ENCODE data around the gene GALNT14.
"Not testable (repeated sequence)": the region's sequence is repeated elsewhere in the genome, so short reads cannot be mapped to it uniquely, and the experiment has no call there.

Gene GALNT14

DNA sequence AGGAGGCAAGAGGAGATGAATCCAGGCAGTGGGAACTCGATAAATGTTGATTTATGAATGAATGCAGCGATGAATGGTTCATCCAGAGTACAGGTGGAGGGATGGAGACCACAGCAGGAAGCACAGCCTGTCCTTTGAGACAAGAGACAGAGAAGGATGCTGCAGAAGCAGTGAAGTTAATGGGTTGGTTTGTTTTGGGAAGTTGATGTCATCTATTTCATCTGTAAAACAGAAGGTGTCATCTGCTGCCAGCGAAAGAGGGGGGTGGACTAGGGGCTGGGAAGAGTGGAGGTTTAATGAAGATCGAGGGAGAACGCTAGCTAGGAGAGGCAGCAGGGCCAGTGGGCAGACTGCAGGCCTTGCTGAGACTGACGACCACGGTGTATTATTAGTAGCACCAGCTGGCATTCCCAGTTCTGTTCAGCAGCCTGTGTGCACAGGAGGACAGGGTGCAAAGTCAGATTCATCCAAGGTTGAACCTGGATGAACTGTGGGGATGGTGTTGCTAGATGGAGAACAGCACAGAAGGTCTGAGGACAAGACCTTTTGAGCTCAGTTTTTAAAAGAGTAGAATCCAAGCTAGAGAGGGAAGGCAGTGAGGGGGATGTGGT is 210.7 kb downstream of the GALNT14 start:
- DNase-seq, result no peak
- Histone ChIP-seq H3K27me3 (replicated peaks; ENCODE audit: control insufficient read depth, insufficient read depth, low read length, poor library complexity, severe bottlenecking) (no peaks in the 10 kb centered on the region), H3K9me3 (ENCODE audit: control insufficient read depth, low read length) (no peaks in the 10 kb centered on the region), H3K4me3 (ENCODE audit: insufficient read depth, low read depth, low read length, poor library complexity, severe bottlenecking) (no peak overlapping the region), H3K36me3 (ENCODE audit: control insufficient read depth, insufficient read depth, low read length) (no peaks in the 10 kb centered on the region), H3K4me1 (ENCODE audit: control insufficient read depth, insufficient read depth, low read length, poor library complexity, severe bottlenecking) (no peaks in the 10 kb centered on the region), H3K27ac (ENCODE audit: insufficient read depth, low read length, poor library complexity, severe bottlenecking) (no peak overlapping the region)

DNA sequence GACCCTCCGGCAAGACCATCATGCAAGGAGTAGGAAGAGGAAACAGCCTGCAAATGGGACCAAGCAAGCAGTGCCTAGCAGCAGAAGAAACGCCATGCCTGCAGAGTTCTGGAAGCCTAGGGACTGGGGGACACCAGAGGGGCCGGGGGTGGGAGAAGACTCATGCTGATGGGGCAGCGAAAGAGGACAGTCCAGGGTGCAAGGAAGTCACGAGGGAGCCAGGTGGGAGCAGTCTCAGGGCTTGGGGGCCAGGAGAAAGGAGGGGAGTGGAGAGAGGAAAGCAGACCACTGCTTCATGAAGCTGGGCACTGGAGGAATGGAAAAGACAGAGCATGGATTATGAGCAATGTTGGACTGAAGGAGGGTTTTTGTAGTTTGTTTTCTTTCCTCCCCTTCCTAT is 211.6 kb downstream of the GALNT14 start:
- Histone ChIP-seq H3K27me3 (replicated peaks; ENCODE audit: control insufficient read depth, insufficient read depth, low read length, poor library complexity, severe bottlenecking) (no peaks in the 10 kb centered on the region), H3K4me3 (ENCODE audit: insufficient read depth, low read depth, low read length, poor library complexity, severe bottlenecking) (no peak overlapping the region), H3K9me3 (ENCODE audit: control insufficient read depth, low read length) (no peaks in the 10 kb centered on the region), H3K4me1 (ENCODE audit: control insufficient read depth, insufficient read depth, low read length, poor library complexity, severe bottlenecking) (no peaks in the 10 kb centered on the region), H3K27ac (ENCODE audit: insufficient read depth, low read length, poor library complexity, severe bottlenecking) (no peak overlapping the region), H3K36me3 (ENCODE audit: control insufficient read depth, insufficient read depth, low read length) (no peaks in the 10 kb centered on the region)
- DNase-seq, result no peak

DNA sequence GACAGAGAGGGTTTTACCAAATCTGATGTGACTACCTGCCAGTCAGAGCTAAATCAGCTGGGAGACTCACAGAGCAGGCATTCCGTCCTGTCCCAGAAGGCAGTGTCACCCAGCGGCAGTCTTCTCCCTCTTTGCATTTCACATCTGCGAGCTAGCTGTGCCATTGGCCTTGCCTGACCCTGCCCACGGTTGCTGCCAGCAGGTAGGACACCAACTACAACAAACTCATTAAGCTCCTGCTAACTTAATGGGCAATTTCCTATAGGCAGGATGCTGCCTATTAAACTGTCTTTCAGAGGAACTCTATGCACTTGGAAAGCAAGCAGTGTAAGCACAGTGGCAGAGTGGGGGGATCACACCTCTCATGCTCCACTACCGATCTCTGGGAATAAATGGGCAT is 214.6 kb downstream of the GALNT14 start:
- no peak for DNase-seq
- no peaks in the 10 kb centered on the region for H3K27me3 ChIP-seq (replicated peaks; ENCODE audit: control insufficient read depth, insufficient read depth, low read length, poor library complexity, severe bottlenecking)
- no peaks in the 10 kb centered on the region for H3K4me1 ChIP-seq (ENCODE audit: control insufficient read depth, insufficient read depth, low read length, poor library complexity, severe bottlenecking)
- H3K27ac ChIP-seq (ENCODE audit: insufficient read depth, low read length, poor library complexity, severe bottlenecking), result no peak overlapping the region
- H3K4me3 ChIP-seq (ENCODE audit: insufficient read depth, low read depth, low read length, poor library complexity, severe bottlenecking), result no peak overlapping the region
- no peaks in the 10 kb centered on the region for H3K36me3 ChIP-seq (ENCODE audit: control insufficient read depth, insufficient read depth, low read length)
- no peaks in the 10 kb centered on the region for H3K9me3 ChIP-seq (ENCODE audit: control insufficient read depth, low read length)

DNA sequence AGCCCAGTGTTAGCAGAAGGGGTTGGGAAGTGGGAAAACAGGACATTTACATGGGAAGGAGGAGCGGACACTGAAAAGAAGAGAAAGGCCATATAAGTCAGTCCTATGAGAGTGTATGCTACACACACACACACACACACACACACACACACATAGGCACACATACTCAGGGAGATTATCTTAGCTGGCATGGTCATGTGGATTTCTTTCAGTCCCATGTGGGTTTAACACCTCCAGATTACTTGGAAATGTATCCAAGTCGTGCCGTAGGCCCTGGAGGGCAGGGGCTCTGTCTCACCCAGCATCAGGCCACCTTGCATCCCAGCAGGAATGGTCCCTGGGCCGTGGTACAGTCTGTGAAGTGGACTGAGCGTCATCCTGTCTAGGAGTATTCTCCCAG is 217.7 kb downstream of the GALNT14 start:
- Histone ChIP-seq H3K36me3 (ENCODE audit: control insufficient read depth, insufficient read depth, low read length) (no peaks in the 10 kb centered on the region), H3K4me1 (ENCODE audit: control insufficient read depth, insufficient read depth, low read length, poor library complexity, severe bottlenecking) (no peaks in the 10 kb centered on the region), H3K9me3 (ENCODE audit: control insufficient read depth, low read length) (no peaks in the 10 kb centered on the region), H3K27me3 (replicated peaks; ENCODE audit: control insufficient read depth, insufficient read depth, low read length, poor library complexity, severe bottlenecking) (no peaks in the 10 kb centered on the region), H3K27ac (ENCODE audit: insufficient read depth, low read length, poor library complexity, severe bottlenecking) (no peak overlapping the region), H3K4me3 (ENCODE audit: insufficient read depth, low read depth, low read length, poor library complexity, severe bottlenecking) (no peak overlapping the region)
- DNase-seq, result no peak

DNA sequence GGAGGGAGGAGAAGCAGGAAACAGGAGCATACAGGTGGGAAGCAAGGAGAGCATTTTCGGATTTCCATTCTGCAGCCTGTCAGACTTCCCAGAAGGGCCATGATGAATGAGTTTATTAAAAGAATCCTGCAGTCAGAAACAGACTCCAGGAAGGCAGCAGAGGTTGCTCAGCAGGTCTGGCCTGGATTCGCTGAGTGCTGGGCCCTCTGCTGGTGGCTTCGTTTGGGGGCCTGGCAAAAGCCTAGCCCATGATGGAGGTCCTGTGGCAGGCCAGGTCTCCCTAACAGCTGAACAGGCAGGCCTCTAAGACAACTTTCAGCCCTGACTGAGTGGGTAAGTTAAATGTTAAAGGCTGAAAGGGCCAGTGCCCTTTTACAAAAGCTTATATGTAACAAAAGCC is 222.8 kb downstream of the GALNT14 start:
- H3K27ac ChIP-seq (ENCODE audit: insufficient read depth, low read length, poor library complexity, severe bottlenecking), result no peak overlapping the region
- no peak for DNase-seq
- no peaks in the 10 kb centered on the region for H3K9me3 ChIP-seq (ENCODE audit: control insufficient read depth, low read length)
- H3K4me1 ChIP-seq (ENCODE audit: control insufficient read depth, insufficient read depth, low read length, poor library complexity, severe bottlenecking), result no peaks in the 10 kb centered on the region
- no peaks in the 10 kb centered on the region for H3K27me3 ChIP-seq (replicated peaks; ENCODE audit: control insufficient read depth, insufficient read depth, low read length, poor library complexity, severe bottlenecking)
- H3K4me3 ChIP-seq (ENCODE audit: insufficient read depth, low read depth, low read length, poor library complexity, severe bottlenecking), result no peak overlapping the region
- H3K36me3 ChIP-seq (ENCODE audit: control insufficient read depth, insufficient read depth, low read length), result no peaks in the 10 kb centered on the region

DNA sequence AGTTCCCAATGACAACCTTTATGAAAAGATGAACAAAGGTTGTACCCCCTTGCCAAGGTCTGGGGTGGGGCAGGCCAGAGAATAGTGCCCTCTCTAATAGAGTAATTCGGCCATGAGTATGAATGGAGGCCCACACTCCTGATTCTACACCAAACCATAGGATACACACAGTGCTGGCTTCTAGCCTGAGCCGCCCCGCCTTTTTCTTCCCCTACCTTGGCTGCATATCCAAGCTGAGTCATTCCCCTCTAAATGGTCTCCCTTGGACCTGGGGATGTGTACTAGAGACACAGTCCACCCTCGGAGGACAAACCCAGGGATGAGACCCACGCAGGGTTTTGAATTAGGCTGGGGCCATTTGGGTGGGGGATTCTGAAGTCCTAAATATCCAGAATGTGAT is 223.8 kb downstream of the GALNT14 start:
- H3K27me3 ChIP-seq (replicated peaks; ENCODE audit: control insufficient read depth, insufficient read depth, low read length, poor library complexity, severe bottlenecking), result no peaks in the 10 kb centered on the region
- H3K4me3 ChIP-seq (ENCODE audit: insufficient read depth, low read depth, low read length, poor library complexity, severe bottlenecking), result no peak overlapping the region
- no peak for DNase-seq
- H3K27ac ChIP-seq (ENCODE audit: insufficient read depth, low read length, poor library complexity, severe bottlenecking), result no peak overlapping the region
- H3K9me3 ChIP-seq (ENCODE audit: control insufficient read depth, low read length), result no peaks in the 10 kb centered on the region
- no peaks in the 10 kb centered on the region for H3K36me3 ChIP-seq (ENCODE audit: control insufficient read depth, insufficient read depth, low read length)
- no peaks in the 10 kb centered on the region for H3K4me1 ChIP-seq (ENCODE audit: control insufficient read depth, insufficient read depth, low read length, poor library complexity, severe bottlenecking)

DNA sequence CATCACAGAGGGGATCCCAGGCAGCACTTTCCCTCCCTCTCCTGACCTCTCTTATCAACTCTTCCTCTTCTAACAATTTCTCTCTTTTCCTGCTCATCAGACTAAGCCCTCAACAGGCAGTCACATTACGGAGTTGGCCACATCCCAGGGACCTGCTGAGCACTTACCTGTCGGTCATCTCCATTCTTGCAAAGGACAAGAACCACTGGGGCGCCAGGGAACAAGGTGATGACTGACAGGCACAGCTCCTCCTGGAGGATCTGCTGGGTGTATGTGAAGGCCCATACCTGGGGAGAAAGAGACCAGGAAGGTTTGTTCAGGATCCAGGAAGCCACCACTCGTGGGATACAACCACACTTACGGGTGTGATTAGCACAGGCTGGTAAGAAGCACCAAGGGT is 226.2 kb downstream of the GALNT14 start:
- Histone ChIP-seq H3K9me3 (ENCODE audit: control insufficient read depth, low read length) (no peaks in the 10 kb centered on the region), H3K27me3 (replicated peaks; ENCODE audit: control insufficient read depth, insufficient read depth, low read length, poor library complexity, severe bottlenecking) (no peaks in the 10 kb centered on the region), H3K36me3 (ENCODE audit: control insufficient read depth, insufficient read depth, low read length) (no peaks in the 10 kb centered on the region), H3K4me1 (ENCODE audit: control insufficient read depth, insufficient read depth, low read length, poor library complexity, severe bottlenecking) (no peaks in the 10 kb centered on the region), H3K27ac (ENCODE audit: insufficient read depth, low read length, poor library complexity, severe bottlenecking) (no peak overlapping the region), H3K4me3 (ENCODE audit: insufficient read depth, low read depth, low read length, poor library complexity, severe bottlenecking) (no peak overlapping the region)
- no peak for DNase-seq

DNA sequence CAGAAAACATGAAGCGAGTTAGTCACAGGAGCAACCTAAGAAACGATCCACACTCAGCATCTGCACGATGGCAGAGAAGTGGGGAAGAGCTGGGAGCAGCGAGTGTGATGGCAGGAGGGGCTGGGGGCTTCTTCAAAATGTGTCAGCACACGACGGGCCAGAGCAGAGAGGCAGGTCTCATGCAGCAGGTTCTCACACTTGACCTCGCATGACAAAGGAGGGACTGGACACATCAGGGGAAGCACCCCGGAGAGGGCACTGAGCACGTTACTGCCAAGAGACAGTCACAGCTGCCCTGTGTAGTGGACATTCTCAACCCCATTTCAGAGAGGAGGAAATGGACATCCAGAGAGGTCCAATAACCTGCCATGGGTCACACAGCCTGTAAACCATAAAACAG is 226.9 kb downstream of the GALNT14 start:
- no peak for DNase-seq
- H3K9me3 ChIP-seq (ENCODE audit: control insufficient read depth, low read length), result no peaks in the 10 kb centered on the region
- no peaks in the 10 kb centered on the region for H3K27me3 ChIP-seq (replicated peaks; ENCODE audit: control insufficient read depth, insufficient read depth, low read length, poor library complexity, severe bottlenecking)
- no peaks in the 10 kb centered on the region for H3K4me1 ChIP-seq (ENCODE audit: control insufficient read depth, insufficient read depth, low read length, poor library complexity, severe bottlenecking)
- H3K27ac ChIP-seq (ENCODE audit: insufficient read depth, low read length, poor library complexity, severe bottlenecking), result no peak overlapping the region
- no peaks in the 10 kb centered on the region for H3K36me3 ChIP-seq (ENCODE audit: control insufficient read depth, insufficient read depth, low read length)
- H3K4me3 ChIP-seq (ENCODE audit: insufficient read depth, low read depth, low read length, poor library complexity, severe bottlenecking), result no peak overlapping the region

DNA sequence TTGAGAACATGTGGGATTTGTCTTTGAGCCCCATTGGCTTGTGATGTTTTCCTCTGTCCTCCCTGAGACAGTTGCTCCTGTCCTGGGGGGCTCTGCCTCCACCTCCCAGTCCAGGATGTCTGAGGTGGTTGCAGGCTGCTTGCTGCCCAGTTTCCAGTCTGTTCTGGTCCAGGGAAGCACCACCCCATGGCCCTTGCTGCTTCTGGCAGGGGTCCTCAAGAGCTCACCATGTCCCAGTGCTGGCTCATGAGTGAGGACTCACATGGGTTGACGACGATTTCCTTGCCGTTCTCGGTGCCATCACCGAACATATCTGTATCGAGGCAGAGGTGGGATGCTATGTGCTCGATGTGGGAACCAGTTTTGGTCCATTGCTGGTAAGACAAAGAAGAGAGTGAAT is 227.6 kb downstream of the GALNT14 start:
- no peaks in the 10 kb centered on the region for H3K9me3 ChIP-seq (ENCODE audit: control insufficient read depth, low read length)
- no peak for DNase-seq
- H3K4me1 ChIP-seq (ENCODE audit: control insufficient read depth, insufficient read depth, low read length, poor library complexity, severe bottlenecking), result no peaks in the 10 kb centered on the region
- no peak overlapping the region for H3K4me3 ChIP-seq (ENCODE audit: insufficient read depth, low read depth, low read length, poor library complexity, severe bottlenecking)
- no peaks in the 10 kb centered on the region for H3K27me3 ChIP-seq (replicated peaks; ENCODE audit: control insufficient read depth, insufficient read depth, low read length, poor library complexity, severe bottlenecking)
- no peak overlapping the region for H3K27ac ChIP-seq (ENCODE audit: insufficient read depth, low read length, poor library complexity, severe bottlenecking)
- no peaks in the 10 kb centered on the region for H3K36me3 ChIP-seq (ENCODE audit: control insufficient read depth, insufficient read depth, low read length)

DNA sequence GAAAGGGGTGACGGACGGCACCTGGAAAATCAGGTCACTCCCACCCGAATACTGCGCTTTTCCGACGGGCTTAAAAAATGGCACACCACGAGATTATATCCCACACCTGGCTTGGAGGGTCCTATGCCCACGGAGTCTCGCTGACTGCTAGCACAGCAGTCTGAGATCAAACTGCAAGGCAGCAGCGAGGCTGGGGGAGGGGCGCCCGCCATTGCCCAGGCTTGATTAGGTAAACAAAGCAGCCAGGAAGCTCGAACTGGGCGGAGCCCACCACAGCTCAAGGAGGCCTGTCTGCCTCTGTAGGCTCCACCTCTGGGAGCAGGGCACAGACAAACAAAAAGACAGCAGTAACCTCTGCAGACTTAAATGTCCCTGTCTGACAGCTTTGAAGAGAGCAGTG is 233.8 kb downstream of the GALNT14 start:
- not testable (repeated sequence) for DNase-seq; H3K36me3 ChIP-seq (ENCODE audit: control insufficient read depth, insufficient read depth, low read length); H3K9me3 ChIP-seq (ENCODE audit: control insufficient read depth, low read length); H3K4me1 ChIP-seq (ENCODE audit: control insufficient read depth, insufficient read depth, low read length, poor library complexity, severe bottlenecking); H3K4me3 ChIP-seq (ENCODE audit: insufficient read depth, low read depth, low read length, poor library complexity, severe bottlenecking); H3K27me3 ChIP-seq (replicated peaks; ENCODE audit: control insufficient read depth, insufficient read depth, low read length, poor library complexity, severe bottlenecking); H3K27ac ChIP-seq (ENCODE audit: insufficient read depth, low read length, poor library complexity, severe bottlenecking)

DNA sequence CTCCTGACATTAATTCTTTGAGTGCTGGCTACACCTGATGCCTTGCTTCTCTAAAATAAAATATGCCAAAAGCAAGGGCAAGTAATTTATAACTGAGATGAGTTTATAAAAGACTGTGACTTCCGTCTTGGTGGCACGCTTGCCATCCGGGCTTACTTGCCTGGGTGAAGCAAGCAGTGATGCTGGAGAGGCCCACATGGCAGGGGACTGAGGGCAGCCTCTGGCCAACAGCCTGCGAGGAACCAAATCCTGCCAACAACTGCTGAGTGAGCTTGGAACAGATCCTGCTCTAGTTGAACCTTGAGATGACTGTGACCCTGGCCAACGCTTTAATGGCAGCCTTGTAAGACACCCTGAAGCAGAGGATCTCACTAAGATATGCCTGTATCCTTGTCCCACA is 234.9 kb downstream of the GALNT14 start:
- Histone ChIP-seq H3K27me3 (replicated peaks; ENCODE audit: control insufficient read depth, insufficient read depth, low read length, poor library complexity, severe bottlenecking) (no peaks in the 10 kb centered on the region), H3K36me3 (ENCODE audit: control insufficient read depth, insufficient read depth, low read length) (no peaks in the 10 kb centered on the region), H3K9me3 (ENCODE audit: control insufficient read depth, low read length) (no peaks in the 10 kb centered on the region), H3K4me1 (ENCODE audit: control insufficient read depth, insufficient read depth, low read length, poor library complexity, severe bottlenecking) (no peaks in the 10 kb centered on the region), H3K27ac (ENCODE audit: insufficient read depth, low read length, poor library complexity, severe bottlenecking) (no peak overlapping the region), H3K4me3 (ENCODE audit: insufficient read depth, low read depth, low read length, poor library complexity, severe bottlenecking) (no peak overlapping the region)
- no peak for DNase-seq

All from effector memory CD4-positive, alpha-beta T cell (primary cell).